Measurements from ENCODE around the gene IFITM1.

The IFITM1 gene

GRCh38 chr11:344836-345578, 31.2 kb downstream of the IFITM1 start:
- no peak for DNase-seq (ENCODE audit: low spot score)

GRCh38 chr11:346529-346928, 32.7 kb downstream of the IFITM1 start:
- DNase-seq (ENCODE audit: low spot score): no peak

- peak; percentile 53 for DNase-seq (ENCODE audit: low spot score)
These were observed 35.6 kb downstream of the IFITM1 start for GRCh38 chr11:349270-349954.

GRCh38 chr11:350033-350722, 36.3 kb downstream of the IFITM1 start:
- DNase-seq (ENCODE audit: low spot score): peak; percentile 51

GRCh38 chr11:350723-351255, 36.9 kb downstream of the IFITM1 start:
- peak; percentile 63 for DNase-seq (ENCODE audit: low spot score)

- DNase-seq (ENCODE audit: low spot score): no peak
These were observed 37.6 kb downstream of the IFITM1 start for GRCh38 chr11:351411-351810.

- DNase-seq (ENCODE audit: low spot score): peak; percentile 55
These were observed 38.7 kb downstream of the IFITM1 start for GRCh38 chr11:352456-353031.

GRCh38 chr11:353179-353873, 39.5 kb downstream of the IFITM1 start:
- peak; percentile 91 for DNase-seq (ENCODE audit: low spot score)

- DNase-seq (ENCODE audit: low spot score): peak; percentile 97
These were observed 42.0 kb downstream of the IFITM1 start for GRCh38 chr11:355581-356458.

GRCh38 chr11:356610-357009, 42.8 kb downstream of the IFITM1 start:
- DNase-seq (ENCODE audit: low spot score): no peak

- DNase-seq (ENCODE audit: low spot score): no peak
These were observed 43.7 kb downstream of the IFITM1 start for GRCh38 chr11:357582-357981.

GRCh38 chr11:358129-358800, 44.4 kb downstream of the IFITM1 start:
- DNase-seq (ENCODE audit: low spot score): peak; percentile 64

- peak; percentile 46 for DNase-seq (ENCODE audit: low spot score)
These were observed 45.4 kb downstream of the IFITM1 start for GRCh38 chr11:359181-359714.

GRCh38 chr11:360326-361280, 46.8 kb downstream of the IFITM1 start:
- peak; percentile 70 for DNase-seq (ENCODE audit: low spot score)

- DNase-seq (ENCODE audit: low spot score): peak; percentile 61
These were observed 49.0 kb downstream of the IFITM1 start for GRCh38 chr11:362642-363442.

- DNase-seq (ENCODE audit: low spot score): peak; percentile 60
These were observed 49.6 kb downstream of the IFITM1 start for GRCh38 chr11:363443-363805.

GRCh38 chr11:363948-364761, 50.3 kb downstream of the IFITM1 start:
- peak; percentile 55 for DNase-seq (ENCODE audit: low spot score)

All from left forelimb (tissue), 1 donor.